Epithelial cell of proximal tubule (primary cell): Measurements from ENCODE around the gene DLX4. TPM values are rescaled to one million over a fixed set of nuclear protein-coding genes. Genes with fewer than 3 reads are reported as not detected.

Source experiments
- DNase-seq: peaks from one replicate; pipeline ENCODE4 v3.0.0-alpha.2; 2011; ENCODE audit warnings: low read depth
- H3K4me3 ChIP-seq: 2 replicates; pipeline ENCODE4 v1.5.1; 2011; ENCODE audit warnings: low read depth, mild to moderate bottlenecking, low read length
- CTCF ChIP-seq: conservative IDR thresholded peaks from 2 replicates; pipeline ENCODE4 v1.5.1; 2012; ENCODE audit warnings: low read depth, mild to moderate bottlenecking, low read length
- total RNA-seq: library from RNA; depleted of rRNA; stranded (reverse); fragments of >200 nt; gene quantifications from 2 replicates; pipeline ENCODE4 v1.2.3, GENCODE V29; 2015

The DLX4 gene
- total RNA-seq, 1 donor from 2014 or later, result not detected

GRCh38 chr17:49990331-49990730 lies 21.3 kb downstream of the DLX4 start:
- no peak overlapping the region for H3K4me3 ChIP-seq
- TF ChIP-seq CTCF, result no peak
- DNase-seq, result no peak

- TF ChIP-seq CTCF, result no peak
- no peak for DNase-seq
- H3K4me3 ChIP-seq, result no peak overlapping the region
Measured at GRCh38 chr17:49990921-49991320, 21.9 kb downstream of the DLX4 start.

GRCh38 chr17:49991409-49991808 lies 22.4 kb downstream of the DLX4 start:
- TF ChIP-seq CTCF, result no peak
- DNase-seq, result no peak
- no peak overlapping the region for H3K4me3 ChIP-seq

GRCh38 chr17:49992191-49992932 lies 23.4 kb downstream of the DLX4 start:
- no peak for DNase-seq
- no peak overlapping the region for H3K4me3 ChIP-seq
- no peak for TF ChIP-seq CTCF

GRCh38 chr17:49992933-49993422 lies 24.0 kb downstream of the DLX4 start:
- DNase-seq, result no peak
- H3K4me3 ChIP-seq, result peak overlapping the region; percentile 41
- TF ChIP-seq CTCF, result no peak

- H3K4me3 ChIP-seq, result peak overlapping the region; percentile 41
- no peak for DNase-seq
- no peak for TF ChIP-seq CTCF
Measured at GRCh38 chr17:49993423-49994060, 24.6 kb downstream of the DLX4 start.
